ELR (cell line): ENCODE results near the gene HYI.

ENCODE experiments used
- DNase-seq: peaks from one replicate; pipeline ENCODE4 v3.0.0-alpha.2; 2015; ENCODE audit warnings: low read depth

Gene HYI

GRCh38 chr1:43444151-43444828 lies 9.4 kb downstream of the HYI start:
- DNase-seq = no peak

DNA sequence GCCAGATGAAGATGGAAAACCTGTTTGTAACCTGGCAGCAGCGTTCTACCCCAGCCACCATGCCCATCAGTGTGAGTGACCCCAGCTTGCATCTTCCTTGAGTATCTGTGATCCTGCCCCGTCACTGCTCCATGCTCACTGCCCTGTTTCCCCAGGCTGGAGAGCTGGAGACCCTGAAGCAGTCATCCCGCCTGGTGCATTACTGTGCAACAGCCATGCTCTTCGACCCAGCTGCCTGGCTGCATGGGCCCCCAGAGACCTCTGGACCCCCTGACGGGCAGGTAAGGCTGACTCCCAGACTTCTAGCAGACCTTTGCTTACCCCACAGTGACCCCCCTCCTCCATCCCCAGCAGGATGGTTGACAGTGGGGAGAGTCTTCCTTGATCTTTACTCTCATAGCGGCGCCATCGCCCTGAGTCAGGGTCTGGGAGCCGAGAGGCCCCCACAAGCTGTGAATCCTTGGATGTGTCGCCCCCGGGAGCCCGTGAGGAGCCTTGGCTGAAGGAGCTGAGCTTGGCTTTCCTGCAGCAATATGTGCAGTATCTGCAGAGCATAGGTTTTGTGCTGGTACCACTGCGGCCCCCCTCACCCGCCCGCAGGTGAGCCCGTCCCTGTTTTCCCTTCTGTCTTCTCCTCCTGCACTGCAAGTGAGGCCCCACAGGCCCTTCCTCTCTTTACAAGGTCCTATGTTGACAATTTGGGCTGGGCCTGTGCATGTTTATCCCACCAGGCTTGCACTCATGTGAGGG lies 10.4 kb downstream of the HYI start:
- no peak for DNase-seq

DNA sequence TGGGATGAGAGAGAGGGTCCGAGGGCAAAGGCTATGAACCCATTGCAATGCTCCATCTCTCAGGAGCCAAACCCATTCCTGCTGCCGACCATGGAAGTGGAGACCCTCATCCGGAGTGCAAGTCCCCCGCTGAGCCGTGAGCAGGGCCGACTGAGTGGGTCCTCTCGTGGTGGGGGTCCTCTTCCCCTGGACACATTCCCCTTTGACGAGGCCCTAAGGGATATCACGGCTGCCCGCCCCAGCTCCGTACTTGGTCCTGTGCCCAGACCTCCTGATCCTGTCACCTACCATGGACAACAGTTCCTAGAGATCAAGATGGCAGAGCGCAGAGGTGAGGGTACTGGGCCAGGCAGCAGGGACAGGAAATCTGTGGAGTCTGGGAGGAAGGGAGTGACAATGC lies 11.0 kb downstream of the HYI start:
- DNase-seq = no peak

- DNase-seq = no peak
Measured at GRCh38 chr1:43441894-43442637, 11.7 kb downstream of the HYI start.

- DNase-seq = no peak
Measured at GRCh38 chr1:43441166-43441893, 12.4 kb downstream of the HYI start.

- DNase-seq = no peak
Measured at GRCh38 chr1:43440358-43440757, 13.4 kb downstream of the HYI start.

DNA sequence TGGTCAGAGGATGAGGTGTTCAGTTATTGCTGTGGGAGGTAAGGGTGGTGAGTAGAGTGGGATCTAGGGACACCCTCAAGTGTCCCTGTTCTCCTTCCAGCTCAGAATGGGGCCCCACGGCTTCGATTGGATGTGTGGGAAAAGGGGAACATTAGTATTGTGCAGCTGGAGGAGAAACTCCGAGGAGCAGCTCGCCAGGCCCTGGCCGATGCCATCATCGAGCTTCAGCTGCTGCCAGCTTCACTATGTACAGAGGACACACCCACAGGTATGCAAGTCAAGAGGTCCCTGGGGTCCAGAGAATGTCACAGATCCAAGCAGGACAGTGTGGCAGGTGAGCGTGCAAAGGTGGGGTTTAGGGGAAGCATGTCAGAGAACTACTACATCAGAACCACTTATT lies 13.9 kb downstream of the HYI start:
- no peak for DNase-seq

GRCh38 chr1:43438953-43439581 lies 14.7 kb downstream of the HYI start:
- DNase-seq = no peak

- DNase-seq = no peak
Measured at GRCh38 chr1:43438576-43438952, 15.2 kb downstream of the HYI start.

- no peak for DNase-seq
Measured at GRCh38 chr1:43438006-43438405, 15.7 kb downstream of the HYI start.

GRCh38 chr1:43437031-43437973 lies 16.4 kb downstream of the HYI start:
- no peak for DNase-seq

- DNase-seq = no peak
Measured at GRCh38 chr1:43436371-43436770, 17.4 kb downstream of the HYI start.

GRCh38 chr1:43435146-43436145 lies 18.3 kb downstream of the HYI start:
- DNase-seq = peak; percentile 20

DNA sequence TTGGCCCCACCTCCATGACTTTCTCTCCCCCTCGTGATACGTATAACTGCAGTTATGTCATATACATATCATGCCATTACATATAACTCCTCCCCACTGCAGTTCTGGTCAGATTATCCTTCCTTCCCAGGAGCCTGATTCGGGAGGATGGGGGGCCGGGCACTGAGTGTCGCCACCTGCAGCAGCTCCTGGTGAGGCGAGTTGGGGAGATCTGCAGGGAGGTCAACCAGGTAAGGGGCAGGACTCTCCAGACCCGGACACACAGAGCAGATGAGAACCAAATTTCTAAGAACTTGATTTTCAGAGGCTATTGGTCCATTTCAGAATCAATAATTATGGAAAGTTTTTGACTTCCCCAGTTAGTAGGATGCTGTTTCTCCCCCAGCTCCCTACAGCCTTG lies 19.5 kb downstream of the HYI start:
- DNase-seq = no peak

- no peak for DNase-seq
Measured at GRCh38 chr1:43432907-43433306, 20.8 kb downstream of the HYI start.

DNA sequence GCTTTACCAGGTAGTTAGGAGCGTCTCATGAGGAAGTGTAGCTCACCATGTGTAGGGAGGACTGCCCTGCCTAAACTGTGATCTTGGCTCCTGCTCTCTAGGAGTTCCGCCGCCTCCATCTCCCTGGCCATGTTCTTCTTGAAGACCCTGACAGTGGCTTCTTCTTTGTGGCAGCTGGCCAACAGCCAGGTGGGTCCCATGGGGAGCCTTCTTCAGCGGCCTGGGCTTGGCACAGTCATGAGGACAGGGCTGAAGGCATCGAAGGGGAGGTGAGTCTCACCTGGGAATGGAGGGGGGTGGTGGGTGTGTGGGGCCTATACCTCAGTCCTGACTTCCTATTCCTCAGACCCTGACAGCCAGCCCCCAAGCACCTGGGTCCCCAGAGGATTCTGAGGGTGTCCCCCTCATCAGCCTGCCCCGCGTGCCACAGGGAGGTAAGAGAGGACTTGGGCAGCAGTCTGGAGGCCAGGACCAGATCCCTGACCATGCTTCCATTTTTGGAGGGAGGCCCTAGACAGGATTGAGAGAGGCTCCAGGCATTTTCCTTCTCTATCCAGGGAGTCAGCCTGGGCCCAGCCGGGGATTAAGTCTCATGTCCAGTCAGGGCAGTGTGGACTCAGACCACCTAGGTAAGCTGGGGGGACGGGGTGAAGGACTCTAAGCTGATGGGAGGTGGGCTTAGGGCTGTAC lies 21.4 kb downstream of the HYI start:
- DNase-seq = no peak

- DNase-seq = no peak
Measured at GRCh38 chr1:43431676-43432075, 22.1 kb downstream of the HYI start.

DNA sequence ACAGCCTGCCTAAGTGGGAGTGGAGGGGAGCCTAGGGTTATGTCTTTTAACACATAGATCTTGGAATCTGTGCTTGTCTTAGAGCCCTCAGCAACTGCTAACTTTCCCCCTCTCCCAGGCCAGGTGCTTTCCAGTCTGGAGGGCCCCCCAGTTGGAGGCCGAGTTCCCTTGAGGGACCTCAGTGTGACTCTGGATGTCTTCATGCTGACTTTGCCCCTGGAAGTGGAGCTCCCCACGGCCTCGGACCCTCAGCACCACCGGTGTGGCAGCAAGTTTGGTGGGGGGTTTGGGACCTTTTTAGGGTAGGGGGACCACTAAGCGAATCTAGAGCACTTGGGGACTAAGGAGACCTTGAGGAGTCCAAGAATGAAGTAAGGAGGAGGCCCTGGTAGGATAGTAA lies 22.9 kb downstream of the HYI start:
- no peak for DNase-seq

DNA sequence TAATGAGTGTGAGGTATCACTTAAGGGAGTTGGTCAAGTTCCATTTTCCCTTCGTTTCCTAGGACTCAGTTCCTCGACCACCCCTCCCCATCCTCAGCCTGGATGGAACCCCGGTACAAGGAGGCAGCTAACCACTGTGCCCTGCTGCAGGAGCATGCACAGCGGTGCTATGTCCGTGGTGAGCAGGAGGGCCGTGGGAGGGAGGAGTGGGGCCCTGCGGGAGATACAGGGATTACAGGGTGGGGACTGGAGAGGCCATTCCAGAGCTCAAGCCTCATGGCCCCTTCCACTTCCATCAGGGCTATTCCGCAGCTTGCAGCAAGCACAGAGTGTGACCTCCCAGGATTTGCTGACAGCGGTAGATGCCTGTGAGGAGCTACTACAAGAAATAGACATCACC lies 25.8 kb downstream of the HYI start:
- no peak for DNase-seq
